ENCODE data around the gene CDH24. TPM values are rescaled to one million over a fixed set of nuclear protein-coding genes. Genes with fewer than 3 reads are reported as not detected.
A peak's percentile ranks its signal among the peaks of the same experiment; 100 is the strongest.

CDH24 gene
- 3.5 to 5.8 TPM (median 3.9 TPM) in 3 replicates for polyA plus RNA-seq
- polyA plus RNA-seq (2011; ENCODE audit: low read depth): 0.42 TPM
- polyA plus RNA-seq (2011; cell fraction: cytosol; rRNA removed): 1.1 and 1.7 TPM in 2 replicates
- 21.9 and 31.8 TPM in 2 replicates for polyA plus RNA-seq (2011; cell fraction: nucleus; rRNA removed)
- polyA plus RNA-seq (2012; ENCODE audit: low replicate concordance): 2.6 and 3.1 TPM in 2 replicates
- polyA minus RNA-seq: 6.6 to 7.7 TPM (median 7.4 TPM) in 3 replicates
- polyA minus RNA-seq (2011; cell fraction: cytosol; rRNA and poly(A)+ RNA removed): 2.5 TPM
- polyA minus RNA-seq (2011; cell fraction: nucleus; rRNA and poly(A)+ RNA removed): 5.7 and 6.0 TPM in 2 replicates

- Histone ChIP-seq H3K4me1 (ENCODE audit: control insufficient read depth, extremely low read depth, insufficient read depth, low read length) (peaks cover 31% of the 10 kb centered on the region), H3K27me3 (ENCODE audit: control insufficient read depth, extremely low read depth, insufficient read depth, low read length) (no peaks in the 10 kb centered on the region), H3K79me2 (ENCODE audit: control insufficient read depth, insufficient read depth, low read length) (peaks cover 5% of the 10 kb centered on the region), H3K9ac (ENCODE audit: control insufficient read depth, extremely low read depth, insufficient read depth, low read length) (peak within 1 kb of the TSS; percentile 58), H3K9me3 (ENCODE audit: control insufficient read depth, low read depth, low read length) (no peaks in the 10 kb centered on the region), H3K4me3 (ENCODE audit: control insufficient read depth in 2 of 3, extremely low read depth in 1 of 3, insufficient read depth in 2 of 3, low read depth in 1 of 3, low read length in 3 of 3) (peak within 1 kb of the TSS; percentile 36 to 68 (median 64)), H3K4me2 (ENCODE audit: control insufficient read depth, extremely low read depth, insufficient read depth, low read depth, low read length) (peak within 1 kb of the TSS; percentile 89), H3K27ac (ENCODE audit: control insufficient read depth, insufficient read depth, low read length) (peak within 1 kb of the TSS; percentile 31), H2AFZ (ENCODE audit: control insufficient read depth, low read length) (peak within 1 kb of the TSS; percentile 30), H3K9me1 (ENCODE audit: control insufficient read depth, extremely low read depth, insufficient read depth, low read length) (no peaks in the 10 kb centered on the region), H4K20me1 (ENCODE audit: control insufficient read depth, extremely low read depth, insufficient read depth, low read length) (no peaks in the 10 kb centered on the region), H3K36me3 (ENCODE audit: control insufficient read depth in 2 of 2, extremely low read depth in 1 of 2, insufficient read depth in 2 of 2, low read length in 2 of 2) (peaks cover 17 to 21% of the 10 kb centered on the region in 2 experiments)
- TF ChIP-seq CTCF (optimal IDR thresholded peaks at IDR 0.05 in 1 of 3, IDR thresholded peaks at IDR 0.05 in 1 of 3, conservative IDR thresholded peaks at IDR 0.05 in 1 of 3; ENCODE audit: extremely low read depth in 1 of 3, insufficient read depth in 2 of 3, low read length in 3 of 3) (no peak), EZH2 (IDR thresholded peaks at IDR 0.05; ENCODE audit: low read length) (no peak)
- no peak for DNase-seq (ENCODE audit: low read depth, low spot score)
- no peak for FAIRE-seq
- dilution Hi-C loops (cut with MboI; ENCODE audit: extremely low pct_ligation_motif_present, low sequenced_read_pairs): no loop called here
Measured at GRCh38 chr14:23056956-23057756, at the start of gene CDH24. TSS of gene CDH24 (minus strand) at chr14:23057520. CDS start at chr14:23055733, 1,787 bp downstream.

- FAIRE-seq (no peak), DNase-seq (ENCODE audit: low read depth, low spot score) (no peak)
- Histone ChIP-seq H3K9ac (ENCODE audit: control insufficient read depth, extremely low read depth, insufficient read depth, low read length) (no peak overlapping the region), H4K20me1 (ENCODE audit: control insufficient read depth, extremely low read depth, insufficient read depth, low read length) (no peaks in the 10 kb centered on the region), H2AFZ (ENCODE audit: control insufficient read depth, low read length) (no peak overlapping the region), H3K27ac (ENCODE audit: control insufficient read depth, insufficient read depth, low read length) (no peak overlapping the region), H3K4me1 (ENCODE audit: control insufficient read depth, extremely low read depth, insufficient read depth, low read length) (no peaks in the 10 kb centered on the region), H3K9me1 (ENCODE audit: control insufficient read depth, extremely low read depth, insufficient read depth, low read length) (no peaks in the 10 kb centered on the region), H3K27me3 (ENCODE audit: control insufficient read depth, extremely low read depth, insufficient read depth, low read length) (no peaks in the 10 kb centered on the region), H3K36me3 (ENCODE audit: control insufficient read depth in 2 of 2, extremely low read depth in 1 of 2, insufficient read depth in 2 of 2, low read length in 2 of 2) (no peaks in the 10 kb centered on the region), H3K9me3 (ENCODE audit: control insufficient read depth, low read depth, low read length) (no peaks in the 10 kb centered on the region), H3K4me2 (ENCODE audit: control insufficient read depth, extremely low read depth, insufficient read depth, low read depth, low read length) (no peak overlapping the region), H3K79me2 (ENCODE audit: control insufficient read depth, insufficient read depth, low read length) (no peaks in the 10 kb centered on the region), H3K4me3 (ENCODE audit: control insufficient read depth in 2 of 3, extremely low read depth in 1 of 3, insufficient read depth in 2 of 3, low read depth in 1 of 3, low read length in 3 of 3) (no peak overlapping the region)
- dilution Hi-C loops (cut with MboI; ENCODE audit: extremely low pct_ligation_motif_present, low sequenced_read_pairs): no loop called here
- no peak for TF ChIP-seq CTCF (optimal IDR thresholded peaks at IDR 0.05 in 1 of 3, IDR thresholded peaks at IDR 0.05 in 1 of 3, conservative IDR thresholded peaks at IDR 0.05 in 1 of 3; ENCODE audit: extremely low read depth in 1 of 3, insufficient read depth in 2 of 3, low read length in 3 of 3)
- TF ChIP-seq EZH2 (IDR thresholded peaks at IDR 0.05; ENCODE audit: low read length): no peak
Measured at GRCh38 chr14:23106747-23107045, 49.4 kb upstream of the CDH24 start.
